Psoas muscle (tissue), 8 donors: Measurements from ENCODE around the gene MKNK2. TPM values are rescaled to one million over a fixed set of nuclear protein-coding genes. Genes with fewer than 3 reads are reported as not detected.
A peak's percentile ranks its signal among the peaks of the same experiment; 100 is the strongest.
"Not testable (repeated sequence)": the region's sequence is repeated elsewhere in the genome, so short reads cannot be mapped to it uniquely, and the experiment has no call there.

Experiments
- ATAC-seq, 4 donors: fragments of 200-7000 bp; cut with Tn5 transposase; one replicate each; pipeline ENCODE4 v1.9.1; 2020; ENCODE audit warnings: moderate library complexity in 3 of 4, mild to moderate bottlenecking in 2 of 4
- DNase-seq, 2 donors: peaks; one replicate each; pipeline ENCODE4 v3.0.0-alpha.2; 2020
- H3K27ac ChIP-seq: fragments of 200-600 bp; one replicate; pipeline ENCODE4 v1.8.0; 2022
- H3K27me3 ChIP-seq, 3 donors: fragments of 200-600 bp in 1 of 3; one replicate each; pipeline versions ENCODE4 v1.6.1 to v1.8.0; 2013 to 2022; ENCODE audit warnings: low read length in 2 of 3, mild to moderate bottlenecking in 2 of 3, moderate library complexity in 1 of 3; ENCODE audit not compliant: insufficient read depth in 3 of 3
- H3K36me3 ChIP-seq, 2 donors: fragments of 200-600 bp in 1 of 2; one replicate each; pipeline versions ENCODE4 v1.6.1 to v1.8.0; 2013 to 2022; ENCODE audit warnings: low read depth in 1 of 2, mild to moderate bottlenecking in 1 of 2, moderate library complexity in 1 of 2; ENCODE audit not compliant: insufficient read depth in 1 of 2
- H3K4me1 ChIP-seq: fragments of 200-600 bp; one replicate; pipeline ENCODE4 v1.8.0; 2022
- H3K4me3 ChIP-seq: fragments of 200-600 bp; one replicate; pipeline ENCODE4 v1.8.0; 2022; ENCODE audit warnings: mild to moderate bottlenecking
- H3K9me3 ChIP-seq: fragments of 200-600 bp; one replicate; pipeline ENCODE4 v1.8.0; 2022
- CTCF ChIP-seq: fragments of 200-600 bp; IDR thresholded peaks from one replicate; pipeline ENCODE4 v1.8.0; 2022; ENCODE audit warnings: antibody characterized with exemption
- WGBS, 3 donors: extraction: QIAGEN DNeasy Blood & Tissue Kit; methylation state at CpG; one replicate each; pipeline versions ENCODE4 v1.1.6 to v1.1.7; 2013; 5-methylcytosine and 5-hydroxymethylcytosine counted together
- intact Hi-C, 2 donors: fragments of 100-400 bp; cut with DNase I; formaldehyde crosslinking; loops; one replicate each; pipeline versions ENCODE4 v1.11.0 to v1.14.2; 2022
- polyA plus RNA-seq, 3 donors: library from polyadenylated mRNA; stranded (reverse); fragments of 200-250 nt; gene quantifications; one replicate each; pipeline ENCODE4 v1.2.3, GENCODE V29; 2013
- total RNA-seq, 4 donors: library from RNA; stranded (reverse); fragmentation: NEBNext Ultra II Directional in 2 of 4; extraction: Animal tissue kit (Norgen Biotek cat#: 25700) in 2 of 4; gene quantifications; one replicate each; pipeline versions ENCODE4 v1.2.1 to v1.2.4, GENCODE V29; 2021 to 2023
- donor health status: healthy with polysubstance abuse.
- donor health status: DM: no; HTN: no; CAD: no; lungs with moderate emphysema.
- donor health status: Bipolar disorder and iron deficiency.
- donor health status: healthy.
- donor health status: DM: yes; HTN: yes; CAD: no.
- donor health status: DM: no; HTN: no; CAD: no.
- donor health status: DM: no; HTN: no; CAD: no.
- donor health status: DM: yes; HTN: yes; CAD: no.

Gene MKNK2
- total and polyA plus RNA-seq, 7 donors, result 793 to 2,795 (median 1,017) TPM

DNA sequence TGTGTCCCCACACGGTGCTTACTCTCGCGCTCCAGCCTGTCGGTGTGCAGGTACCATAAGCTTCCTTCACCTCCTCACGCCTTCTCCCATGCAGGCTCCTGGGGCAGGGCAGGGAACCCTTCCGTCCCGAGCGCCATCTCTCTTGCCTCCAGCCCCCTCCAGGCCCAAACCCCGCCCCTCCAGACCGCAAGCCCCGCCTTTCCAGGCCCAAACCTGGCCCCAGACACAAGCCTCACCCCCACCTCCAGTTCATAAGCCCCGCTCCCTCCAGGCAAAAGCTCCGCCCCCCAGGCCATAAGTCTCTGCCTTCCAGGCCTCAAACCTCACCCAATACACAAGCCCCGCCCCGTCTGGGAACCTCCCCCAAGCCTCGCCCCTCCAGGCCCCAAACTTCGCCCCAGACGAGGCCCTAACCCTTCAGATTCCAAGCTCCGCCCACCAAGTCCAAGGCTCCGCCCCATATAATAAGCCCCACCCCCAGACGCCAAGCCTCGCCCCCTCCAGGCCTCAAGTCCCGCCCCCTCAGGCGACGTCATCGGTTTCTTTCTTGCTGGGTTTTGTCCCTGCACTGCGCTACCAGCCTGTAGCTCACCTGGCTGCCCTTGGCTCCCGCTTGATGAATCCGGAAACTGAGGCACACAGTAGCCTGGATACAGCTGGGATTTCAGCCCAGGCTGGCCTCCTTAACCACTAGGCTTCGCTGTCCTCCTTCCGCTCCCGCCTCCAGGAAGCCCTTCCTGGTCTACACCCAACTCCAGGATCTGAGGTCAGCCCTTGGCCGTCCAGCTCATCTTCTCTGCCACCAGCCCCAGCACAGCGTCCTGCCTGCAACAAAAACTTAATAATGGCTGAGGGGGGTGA is 16.1 kb downstream of the MKNK2 start:
- WGBS, 3 donors, result 47 to 55% (median 50%) methylated on average over 30 to 34 of the region's 34 CpGs
- peaks cover 8% of the 10 kb centered on the region for H3K9me3 ChIP-seq
- no peak overlapping the region for H3K4me3 ChIP-seq
- H3K36me3 ChIP-seq, result peaks cover 4 to 23% of the 10 kb centered on the region in 2 donors
- H3K27me3 ChIP-seq, result no peaks in the 10 kb centered on the region
- ATAC-seq (peak; percentile 5 to 48 (median 35)), DNase-seq (peak; percentile 63 to 89)
- intact Hi-C loops, result no loop called here
- peaks cover 24% of the 10 kb centered on the region for H3K4me1 ChIP-seq
- peak overlapping the region; percentile 99 for H3K27ac ChIP-seq
- TF ChIP-seq CTCF, result no peak

DNA sequence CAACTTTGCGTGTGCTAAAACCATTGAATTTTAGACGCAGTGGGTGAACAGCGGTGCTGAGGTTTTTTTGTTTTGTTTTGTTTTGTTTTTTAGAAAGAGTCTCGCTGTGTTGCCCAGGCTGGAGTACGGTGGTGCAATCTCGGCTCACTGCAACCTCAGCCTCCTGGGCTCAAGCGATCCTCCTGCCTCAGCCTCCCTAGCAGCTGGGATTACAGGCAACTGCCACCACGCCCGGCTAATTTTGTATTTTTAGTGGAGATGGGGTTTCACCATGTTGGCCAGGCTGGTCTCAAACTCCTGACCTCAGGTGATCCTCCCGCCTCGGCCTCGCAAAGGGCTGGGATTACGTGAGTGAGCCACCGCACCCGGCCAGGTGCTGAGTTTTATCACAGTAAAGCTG is 16.8 kb downstream of the MKNK2 start:
- H3K4me3 ChIP-seq, H3K9me3 ChIP-seq, intact Hi-C loops, ATAC-seq, H3K27me3 ChIP-seq, DNase-seq: not testable (repeated sequence)
- peak overlapping the region; percentile 99 for H3K27ac ChIP-seq
- H3K36me3 ChIP-seq, result peaks cover 4 to 16% of the 10 kb centered on the region in 2 donors
- H3K4me1 ChIP-seq, result peaks cover 17% of the 10 kb centered on the region
- 72 to 86% (median 73%) methylated on average over 15 of the region's 15 CpGs for WGBS, 3 donors

GRCh38 chr19:2033825-2034159 is 17.3 kb downstream of the MKNK2 start:
- ATAC-seq (no peak), DNase-seq (peak in 1 of 2 donors; percentile 57)
- H3K4me1 ChIP-seq, result peaks cover 18% of the 10 kb centered on the region
- WGBS, 3 donors, result 59 to 71% (median 68%) methylated on average over 6 to 9 of the region's 9 CpGs
- H3K36me3 ChIP-seq, result peaks cover 4 to 11% of the 10 kb centered on the region in 2 donors
- TF ChIP-seq CTCF, result no peak
- H3K27me3 ChIP-seq, result no peaks in the 10 kb centered on the region
- intact Hi-C loops, result no loop called here
- H3K9me3 ChIP-seq, result peaks cover 8% of the 10 kb centered on the region
- H3K4me3 ChIP-seq, result no peak overlapping the region
- H3K27ac ChIP-seq, result peak overlapping the region; percentile 99

DNA sequence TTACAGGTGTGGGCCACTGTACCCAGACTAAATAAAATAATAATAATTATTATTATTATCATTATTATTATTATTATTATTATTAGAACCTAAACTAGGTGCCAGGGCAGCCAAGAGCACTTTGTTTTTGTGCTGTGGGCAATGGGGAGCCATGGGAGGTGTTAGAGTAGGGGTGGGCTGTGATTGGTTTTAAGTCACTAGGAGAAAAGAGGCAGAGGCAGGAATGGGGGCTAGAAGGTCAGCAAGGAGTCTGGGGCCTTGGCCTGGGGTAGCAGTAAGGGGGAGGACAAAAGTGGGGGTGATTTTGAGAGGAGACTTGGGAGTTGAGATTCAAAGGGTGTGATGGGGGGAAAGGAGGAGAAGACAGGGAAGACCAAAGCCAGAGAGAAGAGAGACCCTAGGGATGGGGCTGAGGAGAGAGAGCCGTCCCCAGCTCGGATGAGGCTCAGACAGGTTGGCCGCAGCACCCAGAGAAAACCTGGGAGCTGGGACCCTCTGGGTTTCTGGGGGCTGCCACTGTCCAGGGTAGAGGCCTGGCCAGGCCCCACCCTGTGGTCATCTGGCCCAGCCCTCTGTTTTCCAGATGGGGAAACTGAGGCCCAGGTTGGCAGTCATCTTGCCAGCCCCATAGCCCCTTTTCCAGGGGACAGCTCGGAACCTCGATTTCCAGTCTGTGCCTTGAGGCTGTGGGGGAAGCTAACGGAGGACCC is 17.8 kb downstream of the MKNK2 start:
- ATAC-seq (no peak), DNase-seq (peak in 1 of 2 donors; percentile 36)
- H3K36me3 ChIP-seq, result peaks cover 0 to 6% of the 10 kb centered on the region in 2 donors
- 92 to 96% (median 96%) methylated on average over 6 of the region's 6 CpGs for WGBS, 3 donors
- H3K4me3 ChIP-seq, result no peak overlapping the region
- peak overlapping the region; percentile 99 for H3K27ac ChIP-seq
- peaks cover 8% of the 10 kb centered on the region for H3K9me3 ChIP-seq
- intact Hi-C loops, result no loop called here
- TF ChIP-seq CTCF, result no peak
- peaks cover 19% of the 10 kb centered on the region for H3K4me1 ChIP-seq
- no peaks in the 10 kb centered on the region for H3K27me3 ChIP-seq

DNA sequence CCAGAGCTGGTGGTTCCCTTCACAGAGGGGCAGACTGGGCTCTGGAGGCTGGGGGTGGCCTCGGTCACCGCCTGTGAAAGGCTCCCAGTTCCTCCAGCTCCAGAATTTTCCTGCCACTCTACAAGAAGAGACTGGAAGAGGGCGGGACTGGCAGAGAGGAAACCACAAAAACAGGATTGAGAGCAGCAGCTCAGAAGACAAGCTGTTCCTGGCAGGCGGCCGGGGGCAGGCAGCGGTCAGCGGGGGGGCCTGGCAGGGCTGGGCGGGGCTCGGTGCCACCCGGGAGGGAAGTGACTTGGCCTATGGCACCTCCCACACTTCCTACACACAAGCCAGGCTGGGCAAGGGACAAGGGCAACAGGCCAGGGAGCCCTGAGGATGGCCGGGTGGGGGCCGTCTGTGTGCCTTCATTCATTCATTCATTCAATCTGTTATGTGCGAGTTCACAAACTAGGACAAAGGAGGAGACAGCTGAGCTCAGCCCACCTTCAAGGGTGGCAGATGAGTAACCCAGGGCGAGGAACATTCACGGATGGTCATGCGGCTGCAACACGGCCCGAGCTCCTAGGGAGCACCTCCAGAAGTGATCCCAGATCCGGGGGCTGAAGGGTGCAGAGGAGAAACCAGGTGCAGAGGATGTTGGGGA is 18.6 kb downstream of the MKNK2 start:
- intact Hi-C loops, result no loop called here
- Histone ChIP-seq H3K4me3 (peak overlapping the region; percentile 50), H3K9me3 (peaks cover 8% of the 10 kb centered on the region), H3K27ac (peak overlapping the region; percentile 99), H3K4me1 (peaks cover 19% of the 10 kb centered on the region), H3K27me3 (no peaks in the 10 kb centered on the region), H3K36me3 (no peaks in the 10 kb centered on the region)
- DNase-seq (peak; percentile 96 to 99), ATAC-seq (peak; percentile 78 to 93 (median 85))
- 7% methylated on average over 18 to 19 of the region's 19 CpGs for WGBS, 3 donors
- TF ChIP-seq CTCF, result no peak
